Epithelial cell of umbilical artery (primary cell): Measurements from ENCODE around the gene WTIP. TPM values are rescaled to one million over a fixed set of nuclear protein-coding genes. Genes with fewer than 3 reads are reported as not detected.

Source experiments
- total RNA-seq: library from RNA; depleted of rRNA; stranded (reverse); fragments of >200 nt; gene quantifications from 2 replicates; pipeline ENCODE4 v1.2.3, GENCODE V29; 2014

Gene WTIP
- 28.6 and 34.4 TPM in 2 replicates for total RNA-seq

GRCh38 chr19:34480971-34481841, at the start of gene WTIP:
WTIP (plus strand) TSS chr19:34481758; CDS start chr19:34481975, 217 bp downstream.

Other genes starting within 250 kb of the WTIP start
- gene GARRE1, start 227.2 kb upstream of the WTIP start, total RNA-seq = 27.3 and 45.3 TPM in 2 replicates
- gene GPI, start 116.6 kb upstream of the WTIP start, total RNA-seq = 111 and 127 TPM in 2 replicates
- 27.9 and 28.0 TPM in 2 replicates for gene PDCD2L, start 77.4 kb upstream of the WTIP start, total RNA-seq
- 107 and 137 TPM in 2 replicates for gene UBA2, start 53.4 kb upstream of the WTIP start, total RNA-seq
- under 0.01 TPM in 1 of 2 replicates, not detected in the other for gene SCGB2B2, start 195.4 kb downstream of the WTIP start, total RNA-seq
- gene ZNF302, start 195.9 kb downstream of the WTIP start, total RNA-seq = 10.7 and 14.7 TPM in 2 replicates